ENCODE results near the gene VWA8.

GRCh38 chr13:41624041-41624440 lies 336.9 kb downstream of the VWA8 start:
- no peak for TF ChIP-seq POLR2A (IDR thresholded peaks at IDR 0.05)
- no peak for TF ChIP-seq CTCF (IDR thresholded peaks at IDR 0.05)
- TF ChIP-seq EP300 (IDR thresholded peaks at IDR 0.05) = no peak
- TF ChIP-seq POLR2AphosphoS5 (IDR thresholded peaks at IDR 0.05) = no peak
